Measurements from ENCODE around the gene UNC93A. TPM values are rescaled to one million over a fixed set of nuclear protein-coding genes. Genes with fewer than 3 reads are reported as not detected.

The UNC93A gene
- total RNA-seq, 2 experiments from 2014 or later = not detected

DNA sequence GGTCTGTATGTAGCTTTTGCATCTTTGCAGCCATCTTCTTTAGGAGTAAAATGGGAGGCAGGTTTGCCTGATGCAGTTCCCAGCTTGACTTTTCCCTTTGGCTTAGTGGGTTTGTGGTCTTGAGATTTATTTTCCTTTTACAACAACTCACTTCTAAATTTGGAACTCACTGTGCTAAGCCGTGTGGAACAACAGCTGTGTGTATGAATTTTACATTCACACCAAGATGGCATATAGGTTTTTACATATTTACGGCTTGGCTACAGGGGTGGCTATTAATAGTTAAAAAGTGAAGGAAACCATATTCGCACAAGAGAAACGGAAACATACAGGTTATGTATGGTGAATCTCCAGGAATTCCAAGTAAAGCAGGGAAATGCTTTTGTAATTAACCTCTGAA lies 36.3 kb downstream of the UNC93A start:
- no peak overlapping the region for H3K4me3 Mint-ChIP-seq
- H3K36me3 Mint-ChIP-seq (ENCODE audit: low read depth) = no peaks in the 10 kb centered on the region
- H3K27me3 Mint-ChIP-seq = peaks cover 3% of the 10 kb centered on the region
- peaks cover 3% of the 10 kb centered on the region for H3K4me1 Mint-ChIP-seq (ENCODE audit: low read depth)
- TF ChIP-seq CTCF (IDR thresholded peaks at IDR 0.05) = no peak
- H3K27ac Mint-ChIP-seq = no peak overlapping the region
- intact Hi-C loops (cut with micrococcal nuclease) = no loop called here
- no peak for DNase-seq
- CTCF ChIA-PET = interaction anchor here (2.9 kb wide), 1 partner anchor 24 kb away, joined by 16 read pairs; no protein-coding TSS in a partner anchor
- no peaks in the 10 kb centered on the region for H3K9me3 Mint-ChIP-seq
- POLR2A ChIA-PET = no interaction called here
- ATAC-seq = no peak

DNA sequence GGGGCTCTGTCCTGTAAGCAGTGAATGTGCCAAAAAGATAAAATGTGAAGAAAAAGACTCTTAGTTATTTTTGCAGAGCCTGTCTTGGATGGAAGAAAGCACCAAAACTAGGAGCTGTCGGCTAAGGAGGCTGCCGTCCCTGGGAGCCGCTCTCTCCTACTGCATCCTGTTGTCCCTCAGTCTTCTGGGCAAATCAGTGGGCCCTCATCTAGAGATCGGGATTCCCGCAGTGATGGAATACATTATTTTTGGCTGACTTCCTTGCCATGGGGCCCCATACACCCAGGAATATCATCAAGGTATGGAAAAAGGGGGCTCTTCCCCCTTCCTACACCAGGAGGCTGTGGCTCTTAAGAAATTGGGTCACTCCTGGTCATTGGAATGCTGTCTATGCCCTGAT lies 37.0 kb downstream of the UNC93A start:
- ATAC-seq = no peak
- Mint-ChIP-seq H3K36me3 (ENCODE audit: low read depth) (no peaks in the 10 kb centered on the region), H3K4me3 (no peak overlapping the region), H3K9me3 (no peaks in the 10 kb centered on the region), H3K27ac (no peak overlapping the region), H3K4me1 (ENCODE audit: low read depth) (peaks cover 3% of the 10 kb centered on the region), H3K27me3 (peaks cover 3% of the 10 kb centered on the region)
- DNase-seq = no peak
- TF ChIP-seq CTCF (IDR thresholded peaks at IDR 0.05) = no peak
- POLR2A ChIA-PET = no interaction called here
- intact Hi-C loops (cut with micrococcal nuclease) = no loop called here
- CTCF ChIA-PET = interaction anchor here (2.9 kb wide), 1 partner anchor 24 kb away, joined by 16 read pairs; no protein-coding TSS in a partner anchor

GRCh38 chr6:167329014-167329413 lies 37.9 kb downstream of the UNC93A start:
- TF ChIP-seq CTCF (IDR thresholded peaks at IDR 0.05) = no peak
- H3K9me3 Mint-ChIP-seq = no peaks in the 10 kb centered on the region
- no peak overlapping the region for H3K27ac Mint-ChIP-seq
- H3K36me3 Mint-ChIP-seq (ENCODE audit: low read depth) = no peaks in the 10 kb centered on the region
- peaks cover 3% of the 10 kb centered on the region for H3K27me3 Mint-ChIP-seq
- peaks cover 3% of the 10 kb centered on the region for H3K4me1 Mint-ChIP-seq (ENCODE audit: low read depth)
- ChIA-PET POLR2A (no interaction called here), CTCF (interaction anchor here (0.6 to 2.9 kb wide), 3 partner anchors 23 to 554 kb away, joined by 3 to 16 read pairs (median 3); no protein-coding TSS in a partner anchor)
- ATAC-seq (peak; percentile 51), DNase-seq (no peak)
- no peak overlapping the region for H3K4me3 Mint-ChIP-seq
- intact Hi-C loops (cut with micrococcal nuclease) = no loop called here

DNA sequence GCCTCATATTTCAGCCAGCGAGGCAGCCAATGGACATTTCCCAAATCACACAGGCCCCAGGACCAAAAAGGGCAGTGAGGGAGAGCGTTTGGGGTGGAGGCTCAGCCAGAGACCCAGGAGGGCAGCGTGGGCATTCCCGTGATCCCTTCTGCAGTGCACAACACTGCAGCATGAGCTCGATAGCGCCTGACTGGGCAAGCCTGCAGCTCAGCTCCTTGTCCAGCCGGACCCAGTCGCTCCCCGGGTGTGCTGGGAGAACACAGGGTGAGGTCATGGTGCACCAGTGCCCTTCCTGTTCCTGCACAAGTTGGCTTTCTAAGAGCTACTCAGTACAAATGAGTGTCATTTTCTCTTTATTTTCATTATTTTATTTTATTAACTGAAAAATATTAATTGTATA lies 39.6 kb downstream of the UNC93A start:
- H3K36me3 Mint-ChIP-seq (ENCODE audit: low read depth) = no peaks in the 10 kb centered on the region
- H3K27me3 Mint-ChIP-seq = peaks cover 3% of the 10 kb centered on the region
- intact Hi-C loops (cut with micrococcal nuclease) = no loop called here
- ATAC-seq (no peak), DNase-seq (no peak)
- no peak for TF ChIP-seq CTCF (IDR thresholded peaks at IDR 0.05)
- ChIA-PET POLR2A (no interaction called here), CTCF (no interaction called here)
- H3K27ac Mint-ChIP-seq = no peak overlapping the region
- no peaks in the 10 kb centered on the region for H3K9me3 Mint-ChIP-seq
- H3K4me1 Mint-ChIP-seq (ENCODE audit: low read depth) = peaks cover 3% of the 10 kb centered on the region
- H3K4me3 Mint-ChIP-seq = no peak overlapping the region

DNA sequence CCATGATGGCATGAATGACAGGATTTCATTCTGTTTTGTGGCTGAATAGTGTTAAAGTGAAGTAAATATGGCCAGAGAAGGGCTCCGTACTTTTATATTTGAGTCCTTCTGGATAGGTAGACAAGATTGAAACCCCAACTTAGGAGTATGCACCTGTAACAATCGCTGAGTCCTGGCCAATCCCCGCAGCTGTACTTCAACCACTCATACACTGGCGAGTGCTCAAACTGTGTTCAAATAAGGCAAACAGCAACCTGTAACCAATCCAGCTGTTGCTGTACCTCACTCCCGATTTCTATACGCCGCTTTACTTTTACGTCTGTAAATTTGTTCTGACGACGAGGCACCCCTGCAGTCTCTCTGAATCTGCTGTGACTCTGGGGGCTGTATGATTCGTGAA lies 40.5 kb downstream of the UNC93A start:
- ChIA-PET POLR2A (no interaction called here), CTCF (no interaction called here)
- TF ChIP-seq CTCF (IDR thresholded peaks at IDR 0.05) = no peak
- Mint-ChIP-seq H3K27ac (no peak overlapping the region), H3K9me3 (no peaks in the 10 kb centered on the region), H3K4me1 (ENCODE audit: low read depth) (peaks cover 3% of the 10 kb centered on the region), H3K4me3 (no peak overlapping the region), H3K27me3 (peaks cover 3% of the 10 kb centered on the region), H3K36me3 (ENCODE audit: low read depth) (no peaks in the 10 kb centered on the region)
- intact Hi-C loops (cut with micrococcal nuclease) = no loop called here
- ATAC-seq = no peak
- no peak for DNase-seq
